ENCODE measurements around the gene DAAM2. TPM values are rescaled to one million over a fixed set of nuclear protein-coding genes. Genes with fewer than 3 reads are reported as not detected.

Gene DAAM2
- total RNA-seq, 4 donors from 2014 or later, result 11.0 to 43.3 (median 26.4) TPM

DNA sequence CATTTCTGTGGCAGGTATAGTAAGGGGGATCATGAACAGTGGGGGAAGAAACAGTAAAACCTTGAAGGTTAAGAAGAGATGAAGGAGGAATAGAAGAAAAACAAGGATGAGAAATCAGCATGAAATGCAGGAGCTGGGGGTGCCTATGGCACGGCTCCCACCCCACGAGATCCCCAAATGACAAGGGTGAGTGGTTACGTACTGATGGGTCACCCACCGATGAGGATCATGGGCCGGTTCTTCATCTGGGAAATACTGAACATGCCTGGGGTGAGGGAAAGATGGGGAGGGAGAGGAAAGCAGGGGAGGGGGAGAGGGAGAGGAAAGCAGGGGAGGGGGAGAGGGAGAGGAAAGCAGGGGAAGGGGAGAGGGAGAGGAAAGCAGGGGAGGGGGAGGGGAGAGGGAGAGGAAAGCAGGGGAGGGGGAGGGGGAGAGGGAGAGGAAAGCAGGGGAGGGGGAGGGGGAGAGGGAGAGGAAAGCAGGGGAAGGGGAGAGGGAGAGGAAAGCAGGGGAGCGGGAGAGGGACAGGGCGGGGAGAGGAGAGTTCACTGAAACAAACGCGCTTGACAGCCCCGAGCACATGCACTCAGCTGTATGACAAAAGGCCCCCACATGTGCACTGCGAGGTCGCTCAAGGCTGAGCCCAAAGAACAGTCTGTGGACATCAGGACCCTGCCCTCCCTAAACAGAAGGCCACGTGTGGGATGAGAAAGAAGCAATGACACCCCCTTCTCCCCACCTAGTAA is 116.8 kb downstream of the DAAM2 start:
- Histone ChIP-seq H3K27me3 (no peaks in the 10 kb centered on the region), H3K36me3 (no peaks in the 10 kb centered on the region), H3K9me3 (no peaks in the 10 kb centered on the region), H3K27ac (no peak overlapping the region), H3K4me1 (no peaks in the 10 kb centered on the region), H3K4me3 (no peak overlapping the region)
- DNase-seq, result no peak
- TF ChIP-seq POLR2A (IDR thresholded peaks at IDR 0.05), result no peak
- TF ChIP-seq, protein P1, sequence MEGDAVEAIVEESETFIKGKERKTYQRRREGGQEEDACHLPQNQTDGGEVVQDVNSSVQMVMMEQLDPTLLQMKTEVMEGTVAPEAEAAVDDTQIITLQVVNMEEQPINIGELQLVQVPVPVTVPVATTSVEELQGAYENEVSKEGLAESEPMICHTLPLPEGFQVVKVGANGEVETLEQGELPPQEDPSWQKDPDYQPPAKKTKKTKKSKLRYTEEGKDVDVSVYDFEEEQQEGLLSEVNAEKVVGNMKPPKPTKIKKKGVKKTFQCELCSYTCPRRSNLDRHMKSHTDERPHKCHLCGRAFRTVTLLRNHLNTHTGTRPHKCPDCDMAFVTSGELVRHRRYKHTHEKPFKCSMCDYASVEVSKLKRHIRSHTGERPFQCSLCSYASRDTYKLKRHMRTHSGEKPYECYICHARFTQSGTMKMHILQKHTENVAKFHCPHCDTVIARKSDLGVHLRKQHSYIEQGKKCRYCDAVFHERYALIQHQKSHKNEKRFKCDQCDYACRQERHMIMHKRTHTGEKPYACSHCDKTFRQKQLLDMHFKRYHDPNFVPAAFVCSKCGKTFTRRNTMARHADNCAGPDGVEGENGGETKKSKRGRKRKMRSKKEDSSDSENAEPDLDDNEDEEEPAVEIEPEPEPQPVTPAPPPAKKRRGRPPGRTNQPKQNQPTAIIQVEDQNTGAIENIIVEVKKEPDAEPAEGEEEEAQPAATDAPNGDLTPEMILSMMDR (IDR thresholded peaks at IDR 0.05), result no peak
- intact Hi-C loops (cut with DNase I; ENCODE audit: low total_unique reads), result no loop called here

DNA sequence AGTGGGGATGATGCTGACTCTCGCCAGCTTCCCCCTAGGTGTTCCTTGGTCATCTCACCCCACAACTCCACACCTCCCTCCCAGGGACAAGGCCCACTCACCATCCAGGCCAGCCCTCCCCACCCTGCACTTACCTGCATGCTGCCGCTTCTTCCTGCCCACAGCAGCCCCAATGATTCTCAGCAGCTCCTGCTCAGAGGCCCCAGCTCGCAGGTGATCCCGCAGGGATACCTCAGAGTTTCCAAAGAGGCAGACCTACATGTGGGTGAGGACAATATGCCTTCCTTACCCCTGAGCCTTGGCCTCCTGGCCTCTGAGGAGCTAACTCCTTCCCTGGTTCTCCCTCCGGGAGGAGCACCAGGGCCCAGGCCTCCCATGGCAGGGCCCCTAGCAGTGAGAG is 117.5 kb downstream of the DAAM2 start:
- Histone ChIP-seq H3K4me3 (no peak overlapping the region), H3K36me3 (no peaks in the 10 kb centered on the region), H3K9me3 (no peaks in the 10 kb centered on the region), H3K27ac (no peak overlapping the region), H3K27me3 (no peaks in the 10 kb centered on the region), H3K4me1 (no peaks in the 10 kb centered on the region)
- TF ChIP-seq, protein P1 (IDR thresholded peaks at IDR 0.05), result no peak
- no peak for TF ChIP-seq POLR2A (IDR thresholded peaks at IDR 0.05)
- intact Hi-C loops (cut with DNase I; ENCODE audit: low total_unique reads), result no loop called here
- DNase-seq, result no peak

DNA sequence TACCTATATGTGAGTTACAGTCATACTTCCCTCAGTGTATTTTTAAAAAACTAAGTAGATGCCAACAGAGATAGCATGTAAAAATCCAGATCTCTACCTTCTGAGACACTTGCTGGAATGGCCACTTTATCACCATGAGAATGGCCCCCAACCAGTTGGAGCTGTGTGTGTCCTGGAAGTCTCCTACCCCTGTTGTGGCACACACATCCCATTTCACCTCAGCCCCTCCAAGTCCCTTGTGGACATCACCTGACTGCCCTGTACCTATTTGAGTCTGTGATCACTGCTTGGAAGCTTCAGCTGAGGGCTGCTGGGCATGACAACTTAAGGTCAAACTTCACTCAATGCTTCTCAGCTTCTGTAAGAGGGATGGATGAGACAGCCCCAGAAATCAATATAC is 118.0 kb downstream of the DAAM2 start:
- Histone ChIP-seq H3K4me3 (no peak overlapping the region), H3K36me3 (no peaks in the 10 kb centered on the region), H3K9me3 (no peaks in the 10 kb centered on the region), H3K27me3 (no peaks in the 10 kb centered on the region), H3K4me1 (no peaks in the 10 kb centered on the region), H3K27ac (no peak overlapping the region)
- no peak for TF ChIP-seq POLR2A (IDR thresholded peaks at IDR 0.05)
- TF ChIP-seq, protein P1 (IDR thresholded peaks at IDR 0.05), result no peak
- intact Hi-C loops (cut with DNase I; ENCODE audit: low total_unique reads), result no loop called here
- DNase-seq, result no peak

DNA sequence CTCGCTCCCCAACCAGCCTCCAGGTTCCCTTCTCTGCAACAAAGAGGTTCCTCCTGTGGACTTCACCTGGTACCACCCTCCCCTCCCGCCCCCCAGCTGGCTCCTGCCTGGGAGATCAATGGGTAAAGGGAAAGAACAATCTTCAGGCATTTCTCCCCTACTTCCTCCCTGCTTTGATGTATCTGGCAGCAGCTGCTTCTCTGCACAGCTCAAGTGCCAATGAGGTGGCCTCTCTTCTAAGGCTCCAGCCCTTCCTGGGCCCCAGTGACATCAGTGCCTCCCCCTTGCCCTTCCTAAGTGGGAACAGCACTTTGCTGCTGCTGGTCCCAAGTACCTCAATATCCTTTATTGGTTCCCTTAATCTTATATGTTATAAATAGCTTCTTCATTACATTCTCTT is 118.6 kb downstream of the DAAM2 start:
- no peak for DNase-seq
- Histone ChIP-seq H3K27me3 (no peaks in the 10 kb centered on the region), H3K36me3 (no peaks in the 10 kb centered on the region), H3K4me1 (no peaks in the 10 kb centered on the region), H3K9me3 (no peaks in the 10 kb centered on the region), H3K27ac (no peak overlapping the region), H3K4me3 (no peak overlapping the region)
- intact Hi-C loops (cut with DNase I; ENCODE audit: low total_unique reads), result no loop called here
- TF ChIP-seq, protein P1 (IDR thresholded peaks at IDR 0.05), result no peak
- TF ChIP-seq POLR2A (IDR thresholded peaks at IDR 0.05), result no peak

DNA sequence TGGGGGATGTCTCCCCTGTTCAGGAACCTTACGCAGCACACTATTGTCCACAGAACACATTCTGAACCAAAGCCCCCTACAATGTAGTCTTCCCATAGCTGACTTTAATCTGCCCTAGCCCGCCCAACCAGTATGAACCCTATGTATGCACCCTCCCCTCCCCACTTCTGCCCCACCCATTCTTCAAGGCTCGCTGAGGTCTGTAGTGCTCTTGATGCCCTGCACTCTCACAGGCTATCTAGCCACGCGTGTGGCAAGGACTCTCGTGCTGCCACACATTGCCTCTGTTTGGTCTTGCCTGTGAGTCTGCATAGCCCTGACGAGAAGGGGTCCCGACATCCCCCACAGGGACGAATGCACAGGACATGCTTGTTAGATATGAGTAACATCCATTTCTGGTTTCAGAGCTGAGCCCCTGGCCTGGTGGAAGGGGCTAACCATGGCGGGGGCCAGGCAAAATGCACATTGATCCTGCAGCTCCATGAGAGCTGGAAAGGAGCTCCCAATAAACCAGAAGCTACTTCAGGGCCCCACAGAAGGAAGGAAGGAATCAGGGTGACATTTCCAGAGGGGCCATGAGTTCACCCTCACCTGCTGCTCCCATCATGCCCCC is 119.4 kb downstream of the DAAM2 start:
- intact Hi-C loops (cut with DNase I; ENCODE audit: low total_unique reads), result no loop called here
- Histone ChIP-seq H3K9me3 (no peaks in the 10 kb centered on the region), H3K4me3 (no peak overlapping the region), H3K27me3 (no peaks in the 10 kb centered on the region), H3K4me1 (no peaks in the 10 kb centered on the region), H3K36me3 (no peaks in the 10 kb centered on the region), H3K27ac (no peak overlapping the region)
- TF ChIP-seq, protein P1 (IDR thresholded peaks at IDR 0.05), result no peak
- TF ChIP-seq POLR2A (IDR thresholded peaks at IDR 0.05), result no peak
- DNase-seq, result no peak
